ENCODE results near the gene ZFTA.

DNA sequence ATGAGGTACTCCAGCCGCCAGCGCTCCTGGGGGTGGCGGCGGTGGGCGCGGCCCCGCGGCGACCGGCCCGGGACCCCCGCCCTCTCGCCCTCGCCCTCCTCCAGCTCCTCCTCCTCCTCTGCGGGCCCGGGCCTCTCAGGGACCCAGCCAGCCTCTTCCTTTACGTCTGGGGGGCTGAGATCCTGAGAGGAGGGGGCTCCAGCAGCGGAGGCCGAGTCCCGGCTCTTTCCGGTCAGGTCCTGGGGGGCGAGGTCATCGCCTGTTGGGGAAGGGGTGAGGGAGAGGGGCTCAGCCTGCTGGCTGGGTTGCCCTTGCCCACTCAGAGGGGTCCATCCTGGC, 4.3 kb downstream of the ZFTA start:
- TF ChIP-seq, protein P1, sequence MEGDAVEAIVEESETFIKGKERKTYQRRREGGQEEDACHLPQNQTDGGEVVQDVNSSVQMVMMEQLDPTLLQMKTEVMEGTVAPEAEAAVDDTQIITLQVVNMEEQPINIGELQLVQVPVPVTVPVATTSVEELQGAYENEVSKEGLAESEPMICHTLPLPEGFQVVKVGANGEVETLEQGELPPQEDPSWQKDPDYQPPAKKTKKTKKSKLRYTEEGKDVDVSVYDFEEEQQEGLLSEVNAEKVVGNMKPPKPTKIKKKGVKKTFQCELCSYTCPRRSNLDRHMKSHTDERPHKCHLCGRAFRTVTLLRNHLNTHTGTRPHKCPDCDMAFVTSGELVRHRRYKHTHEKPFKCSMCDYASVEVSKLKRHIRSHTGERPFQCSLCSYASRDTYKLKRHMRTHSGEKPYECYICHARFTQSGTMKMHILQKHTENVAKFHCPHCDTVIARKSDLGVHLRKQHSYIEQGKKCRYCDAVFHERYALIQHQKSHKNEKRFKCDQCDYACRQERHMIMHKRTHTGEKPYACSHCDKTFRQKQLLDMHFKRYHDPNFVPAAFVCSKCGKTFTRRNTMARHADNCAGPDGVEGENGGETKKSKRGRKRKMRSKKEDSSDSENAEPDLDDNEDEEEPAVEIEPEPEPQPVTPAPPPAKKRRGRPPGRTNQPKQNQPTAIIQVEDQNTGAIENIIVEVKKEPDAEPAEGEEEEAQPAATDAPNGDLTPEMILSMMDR (IDR thresholded peaks at IDR 0.05 in 8 of 11, conservative IDR thresholded peaks at IDR 0.05 in 3 of 11), result no peak
- TF ChIP-seq POLR2A (IDR thresholded peaks at IDR 0.05), result no peak

Measured in spleen (tissue), 7 donors.